LHCN-M2 (cell line): ENCODE data around the gene PXK. TPM values are rescaled to one million over a fixed set of nuclear protein-coding genes. Genes with fewer than 3 reads are reported as not detected.
A peak's percentile ranks its signal among the peaks of the same experiment; 100 is the strongest.
"Not testable (repeated sequence)": the region's sequence is repeated elsewhere in the genome, so short reads cannot be mapped to it uniquely, and the experiment has no call there.

Experiments used
- DNase-seq: peaks from one replicate; pipeline ENCODE4 v3.0.0-alpha.2; 2012; ENCODE audit warnings: low read depth
- total RNA-seq: library from RNA; depleted of rRNA; stranded (reverse); fragments of >200 nt; gene quantifications from 2 replicates; pipeline ENCODE4 v1.2.3, GENCODE V29; 2014

Gene PXK
- total RNA-seq, 1 experiment from 2014 or later = 50.3 TPM

DNA sequence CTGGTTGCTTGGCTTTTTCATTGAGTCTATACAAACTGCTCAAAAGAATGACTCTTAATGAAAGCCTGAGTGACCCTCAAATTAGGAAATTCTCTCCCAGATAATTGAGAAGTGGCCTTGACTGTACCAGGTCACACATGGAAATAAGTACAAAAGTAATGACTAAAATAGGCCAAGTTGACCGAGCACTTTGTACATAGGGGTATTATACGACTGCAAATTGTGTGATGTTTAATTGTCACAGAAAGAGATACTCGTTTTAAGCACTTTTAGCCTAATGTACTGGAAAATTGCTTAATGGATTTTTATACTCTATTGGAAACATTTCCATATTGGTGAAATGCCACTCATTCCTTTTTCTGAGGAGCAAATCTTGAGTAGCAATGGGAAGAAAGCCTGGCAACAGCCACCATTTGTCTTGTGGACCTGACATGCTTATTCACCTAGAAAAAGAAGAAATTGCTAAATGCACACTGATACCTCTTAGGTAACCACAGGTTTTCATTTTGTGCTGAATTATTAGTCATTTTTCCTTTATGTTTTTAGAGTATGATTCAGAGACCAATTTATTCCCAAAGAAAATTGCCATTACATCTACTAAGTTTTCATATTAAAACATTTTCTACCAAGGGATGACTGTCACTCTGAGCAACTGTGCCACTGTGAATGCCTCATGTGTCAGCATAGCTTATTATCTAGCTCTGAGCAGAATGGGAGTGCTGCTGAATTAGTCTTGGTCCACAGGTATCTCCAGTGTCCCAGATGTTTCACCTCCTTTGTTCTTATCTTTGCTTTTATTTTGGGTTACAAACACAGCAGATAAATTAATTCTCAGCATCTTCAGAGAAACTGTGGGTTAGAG, 8.9 kb upstream of the PXK start:
- no peak for DNase-seq

DNA sequence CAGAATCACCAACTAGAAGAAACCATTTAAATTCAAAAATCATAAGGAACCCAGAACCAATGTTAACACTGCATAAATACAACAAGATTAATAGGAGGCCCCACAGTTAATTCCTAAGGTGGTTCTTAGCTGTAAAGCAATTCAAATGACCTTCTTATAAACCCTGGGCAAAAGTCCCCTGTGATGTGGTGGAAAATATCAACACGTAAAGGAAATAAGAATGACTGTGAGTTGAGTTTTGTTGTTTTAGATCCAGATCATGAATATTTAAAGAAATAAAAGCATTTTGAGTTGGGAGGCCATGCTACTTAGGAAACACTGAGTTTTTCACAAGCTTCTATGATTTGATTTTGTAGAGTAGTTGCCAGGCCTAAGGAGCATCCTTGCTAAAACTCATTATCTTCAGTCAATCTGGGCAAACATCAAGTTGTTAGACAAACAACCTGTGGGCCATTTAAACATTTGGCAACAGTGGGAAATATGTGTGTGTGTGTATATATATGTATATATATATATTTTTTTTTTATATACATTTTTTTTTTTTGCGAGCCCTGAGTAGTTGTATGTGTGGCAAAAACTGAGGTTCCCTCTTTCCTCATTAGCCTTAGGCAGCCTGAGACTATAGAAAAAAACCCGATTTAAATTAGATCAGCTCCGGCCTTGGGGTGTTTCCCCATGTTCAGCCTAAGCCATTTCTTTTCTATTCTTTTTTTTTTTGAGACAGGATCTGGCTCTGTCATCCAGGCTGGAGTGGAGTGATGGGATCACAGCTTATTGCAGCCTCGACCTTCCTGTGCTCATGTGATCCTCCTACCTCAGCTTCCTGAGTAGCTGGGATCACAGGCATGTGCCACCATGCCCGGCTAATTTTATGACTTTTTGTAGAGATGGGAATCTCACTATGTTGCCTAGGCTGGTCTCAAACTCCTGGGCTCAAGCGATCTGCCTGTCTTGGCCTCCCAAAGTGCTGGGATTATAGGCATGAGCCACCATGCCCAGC, 8.0 kb upstream of the PXK start:
- DNase-seq = no peak

DNA sequence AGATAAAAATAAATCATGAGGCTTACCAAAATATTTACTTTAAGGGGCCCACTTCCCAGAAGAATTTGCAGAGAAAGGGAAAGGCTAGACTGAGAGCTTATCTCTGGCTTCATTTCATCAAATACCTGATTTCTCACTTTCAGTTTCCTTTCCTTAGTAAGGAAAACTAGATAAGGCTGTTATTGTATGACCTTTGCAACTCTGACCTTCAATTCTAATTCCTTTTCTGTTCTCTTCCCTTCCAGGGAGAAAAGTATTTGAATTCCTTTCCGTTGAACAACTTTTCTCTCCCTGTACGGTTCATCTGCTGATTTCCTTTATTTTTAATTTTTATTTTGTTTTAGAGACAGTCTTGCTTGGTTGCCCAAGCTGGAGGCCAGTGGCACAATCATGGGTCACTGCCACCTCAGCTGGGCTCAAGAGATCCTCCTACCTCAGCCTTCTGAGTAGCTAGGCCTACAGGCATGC, 7.1 kb upstream of the PXK start:
- no peak for DNase-seq

DNA sequence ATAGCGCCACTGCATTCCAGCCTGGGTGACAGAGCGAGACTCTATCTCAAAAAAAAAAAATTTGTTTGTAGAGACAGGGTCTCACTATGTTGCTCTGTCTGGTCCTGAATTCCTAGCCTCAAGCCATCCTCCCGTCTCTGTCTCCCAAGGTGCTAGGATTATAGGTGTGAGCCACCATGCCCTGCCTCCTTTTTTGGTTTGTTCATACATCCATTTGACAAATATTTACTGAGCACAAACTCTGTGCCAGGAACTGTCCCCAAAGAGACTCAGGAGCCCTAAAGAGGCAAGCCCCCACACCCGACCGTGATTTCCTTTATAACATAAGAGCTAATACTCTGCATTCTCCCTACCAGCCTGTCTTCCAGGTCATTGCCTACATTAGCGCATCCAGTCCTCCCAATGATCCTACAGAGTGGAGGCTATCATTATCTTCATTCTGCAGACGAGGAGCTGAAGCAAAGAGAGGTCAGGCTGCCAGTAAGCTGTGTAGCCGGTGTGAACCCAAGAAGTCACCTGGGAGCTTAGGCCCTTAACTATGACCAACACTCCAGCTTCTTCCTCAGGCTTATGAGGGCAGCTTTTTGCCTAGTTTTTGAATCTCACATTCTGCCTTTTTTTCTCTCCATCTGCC, 6.3 kb upstream of the PXK start:
- no peak for DNase-seq

DNA sequence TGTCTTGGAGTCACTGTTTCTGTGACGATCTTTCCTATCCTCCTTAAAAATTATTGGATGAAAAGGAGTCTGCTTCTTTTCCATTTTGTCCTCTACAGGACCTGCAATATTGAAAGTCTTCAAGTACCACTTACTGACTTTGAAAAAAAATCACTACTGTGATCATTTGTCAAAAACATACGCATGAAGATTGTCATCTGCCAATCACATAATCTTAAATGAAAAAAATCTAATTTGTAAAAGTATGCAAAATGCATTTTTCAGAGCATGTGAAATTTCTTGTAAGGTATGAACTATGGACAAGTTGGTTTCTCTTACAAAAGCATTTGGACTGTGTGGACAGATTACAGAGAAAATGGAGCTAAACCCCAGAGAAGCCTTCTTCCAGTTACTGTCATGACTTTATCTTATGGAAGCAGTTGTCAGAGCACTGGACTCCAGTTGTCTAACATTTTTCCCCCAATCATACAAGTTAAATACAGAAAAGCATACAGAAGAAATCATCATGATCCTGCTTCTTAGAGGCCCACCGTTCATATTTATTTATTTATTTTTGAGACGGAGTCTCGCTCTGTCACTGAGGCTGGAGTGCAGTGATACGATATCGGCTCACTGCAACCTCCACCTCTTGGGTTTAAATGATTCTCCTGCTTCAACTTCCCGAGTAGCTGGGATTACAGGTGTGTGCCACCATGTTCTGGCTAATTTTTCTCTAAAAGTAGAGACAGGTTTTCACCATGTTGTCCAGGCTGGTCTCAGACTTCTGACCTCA, 3.4 kb upstream of the PXK start:
- no peak for DNase-seq

DNA sequence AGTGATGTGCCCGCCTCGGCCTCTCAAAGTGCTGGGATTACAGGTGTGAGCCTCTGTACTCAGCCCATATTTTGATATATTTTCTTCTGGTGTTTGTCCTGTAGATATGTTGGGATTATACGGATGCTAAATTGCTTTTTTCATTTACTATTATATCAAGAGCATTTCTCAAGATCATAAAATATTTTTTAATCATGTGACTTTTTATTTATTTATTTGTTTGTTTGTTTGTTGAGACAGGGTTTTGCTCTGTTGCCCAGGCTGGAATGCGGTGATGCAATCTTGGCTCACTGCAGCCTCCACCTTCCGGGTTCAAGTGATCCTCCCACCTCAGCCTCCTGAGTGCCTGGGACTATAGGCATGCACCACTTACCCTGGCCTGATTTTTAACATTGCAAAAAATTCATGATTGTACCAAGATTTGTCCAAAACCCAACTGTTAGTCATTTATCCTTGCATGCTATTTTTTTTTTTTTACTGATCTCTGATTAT, 2.7 kb upstream of the PXK start:
- DNase-seq = no peak

DNA sequence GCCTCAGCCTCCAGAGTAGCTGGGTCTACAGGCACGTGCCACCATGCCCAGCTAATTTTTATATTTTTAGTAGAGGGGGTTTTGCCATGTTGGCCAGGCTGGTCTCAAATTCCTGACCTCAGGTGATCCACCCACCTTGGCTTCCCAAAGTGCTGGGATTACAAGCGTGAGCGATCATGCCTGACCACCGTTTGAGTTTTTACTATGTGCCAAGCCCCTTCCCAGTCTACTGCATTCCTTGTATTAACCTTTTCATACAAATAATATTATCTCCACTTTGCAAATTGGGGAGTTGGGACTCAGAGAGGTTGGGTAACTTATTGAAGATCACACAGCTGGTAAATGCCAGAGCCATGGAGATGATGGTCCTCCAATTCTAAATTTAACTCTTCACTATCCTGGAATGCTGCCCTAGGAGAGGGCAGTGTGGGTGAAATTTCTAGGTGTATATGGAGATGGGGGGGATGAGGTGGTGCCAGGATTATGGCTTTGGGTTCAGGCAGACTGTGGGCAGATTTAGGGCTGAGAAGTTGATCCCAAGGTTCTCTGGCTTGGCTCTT, 1.0 kb upstream of the PXK start:
- DNase-seq = no peak

DNA sequence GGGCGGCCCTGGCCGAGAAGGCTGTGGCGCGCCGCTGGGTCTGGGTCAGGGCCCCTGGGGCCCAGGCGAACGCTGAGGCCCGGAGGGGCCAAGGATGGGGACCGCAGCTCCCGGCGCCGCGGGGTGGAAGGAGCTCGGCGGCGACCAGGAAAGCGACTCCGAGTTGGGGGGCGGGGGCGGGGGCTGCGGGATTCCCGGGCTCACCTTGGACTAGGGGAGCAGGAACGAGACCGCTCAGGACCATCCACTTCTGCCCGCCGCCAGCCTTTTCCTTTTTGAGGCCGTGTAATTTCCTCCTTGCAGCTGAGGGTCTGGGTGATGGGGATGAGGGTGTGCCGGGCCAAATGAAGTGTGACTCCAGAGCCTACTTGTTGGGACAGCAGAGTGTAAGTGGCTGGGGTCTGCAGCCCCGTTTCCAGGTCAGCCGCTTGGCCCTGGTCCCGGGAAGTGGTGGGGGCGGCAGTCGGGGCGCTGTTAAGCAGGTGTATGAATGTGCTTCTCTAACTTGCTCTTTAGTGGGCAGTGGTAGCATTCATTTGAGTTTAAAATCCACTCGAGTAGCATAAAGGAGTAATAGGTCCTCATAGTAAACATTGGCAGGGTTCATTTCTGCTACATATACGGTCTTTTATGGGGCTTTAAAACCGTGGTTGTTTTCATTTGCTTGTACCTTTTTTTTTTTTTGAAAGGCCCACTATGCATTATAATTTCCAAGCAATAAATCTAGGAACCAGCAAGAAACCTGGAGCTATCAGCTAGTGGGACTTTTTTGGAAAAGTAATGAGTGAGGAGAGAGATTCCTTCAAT, 717 bp downstream of the PXK start:
- DNase-seq = peak; percentile 50

DNA sequence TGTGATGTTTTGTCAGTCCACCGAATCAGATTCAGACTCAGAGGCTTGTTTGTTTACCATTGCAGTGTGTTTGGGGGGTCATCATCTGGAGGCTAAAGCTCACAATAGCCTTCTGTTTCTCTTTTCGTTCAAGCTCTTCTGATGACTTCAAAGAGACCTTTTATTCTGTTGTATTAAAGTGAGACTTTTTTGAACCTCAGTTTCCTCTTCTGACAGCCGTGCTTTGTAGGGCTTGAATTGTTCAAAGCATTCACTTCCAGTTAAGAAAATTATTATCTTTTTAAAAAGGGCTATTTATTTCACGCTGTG, 1.3 kb downstream of the PXK start:
- DNase-seq = no peak

DNA sequence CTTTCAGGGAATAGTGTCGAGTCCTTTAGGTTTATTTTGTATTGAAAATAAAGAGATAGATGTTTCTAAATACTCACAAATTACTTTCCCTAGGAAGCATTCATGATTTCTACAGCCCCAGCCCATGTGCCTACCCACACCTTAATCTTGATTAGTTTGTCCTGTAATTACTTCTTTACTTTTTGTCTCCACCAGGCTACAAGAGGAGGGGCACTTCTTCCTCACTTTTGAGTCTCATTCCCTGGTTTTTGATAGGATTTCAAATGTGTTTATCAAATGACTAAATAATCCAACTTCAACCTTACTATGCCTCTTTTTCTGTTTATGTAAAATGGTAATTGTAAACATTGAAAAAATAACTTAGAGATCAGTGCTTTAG, 1.8 kb downstream of the PXK start:
- DNase-seq = no peak

DNA sequence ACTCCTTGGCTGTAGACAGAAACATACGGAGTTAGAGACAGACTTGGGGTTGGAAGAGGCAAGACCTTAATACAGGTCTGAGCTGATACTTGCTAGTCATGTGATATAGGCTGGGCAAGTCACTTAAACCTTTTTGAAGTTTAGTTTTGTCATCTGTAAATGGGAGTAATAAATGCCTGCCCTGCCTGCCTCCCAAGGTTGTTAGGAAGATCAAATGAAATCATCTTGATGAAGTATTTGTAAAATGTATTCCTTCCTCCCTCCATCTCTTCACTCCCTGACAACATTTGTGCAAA, 2.9 kb downstream of the PXK start:
- no peak for DNase-seq

DNA sequence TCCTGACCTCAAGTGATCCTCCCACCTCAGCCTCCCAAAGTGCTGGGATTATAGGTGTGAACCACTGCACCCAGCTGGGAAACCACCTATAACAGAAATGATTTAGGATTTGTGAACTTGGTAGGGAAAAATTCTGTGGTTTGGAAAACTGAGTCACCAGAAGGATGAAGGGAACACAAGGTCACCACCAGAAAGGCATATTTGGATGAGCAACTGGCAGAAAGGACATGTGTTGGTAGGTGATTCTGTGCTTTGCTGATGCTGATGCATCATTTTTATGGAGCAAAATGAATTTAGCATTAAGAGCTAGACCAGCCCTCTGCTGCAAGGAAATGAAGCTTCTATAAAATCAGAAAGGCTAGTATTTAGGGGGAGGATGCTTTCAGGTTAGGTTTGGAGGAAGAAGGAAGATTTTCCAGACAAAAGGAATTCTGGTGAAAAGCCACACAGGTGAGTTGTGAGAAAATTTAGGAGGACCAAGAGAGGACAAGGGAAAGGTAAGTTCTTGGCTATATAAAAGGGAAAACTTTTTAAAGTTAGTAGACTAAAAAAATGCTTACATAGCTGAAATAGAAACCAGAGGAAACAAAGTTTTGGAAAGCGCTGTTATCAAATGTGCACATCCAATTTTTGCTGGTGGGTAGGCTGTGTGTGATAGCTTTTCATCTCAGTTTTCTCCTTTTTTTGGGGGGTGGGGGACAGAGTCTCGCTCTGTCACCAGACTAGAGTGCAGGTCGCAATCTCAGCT, 3.6 kb downstream of the PXK start:
- peak; percentile 97 for DNase-seq

DNA sequence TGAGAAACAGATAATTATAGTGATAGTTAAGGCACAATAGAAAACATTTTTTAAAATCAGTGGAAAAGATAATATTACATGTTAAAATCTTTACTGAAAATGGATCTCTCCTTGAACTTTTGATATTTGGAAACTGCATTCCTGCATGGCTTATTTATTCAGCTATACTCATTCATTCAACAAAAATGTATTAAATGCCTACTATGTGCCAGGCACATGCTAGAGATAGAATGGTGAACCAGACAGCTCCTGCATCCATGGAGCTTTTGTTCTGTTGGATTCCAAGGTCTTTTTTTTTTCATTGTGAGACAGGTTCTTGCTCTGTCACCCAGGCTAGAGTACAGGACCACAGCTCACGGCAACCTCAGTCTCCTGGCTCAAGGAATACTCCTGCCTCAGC, 4.5 kb downstream of the PXK start:
- DNase-seq = no peak

DNA sequence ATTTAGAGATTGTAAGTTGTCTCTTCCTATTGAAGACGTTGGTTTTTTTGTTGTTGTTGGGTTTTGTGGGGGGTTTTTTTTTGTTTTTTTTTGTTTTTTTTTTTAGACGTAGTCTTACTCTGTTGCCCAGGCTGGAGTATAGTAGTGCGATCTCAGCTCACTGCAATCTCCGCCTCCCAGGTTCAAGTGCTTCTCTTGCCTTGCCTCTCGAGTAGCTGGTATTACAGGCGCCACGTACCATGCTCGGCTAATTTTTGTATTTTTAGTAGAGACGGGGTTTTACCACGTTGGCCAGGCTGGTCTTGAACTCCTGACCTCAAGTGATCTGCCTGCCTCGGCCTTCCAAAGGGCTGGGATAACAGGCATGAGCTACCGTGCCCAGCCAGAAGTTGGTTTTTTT, 6.5 kb downstream of the PXK start:
- not testable (repeated sequence) for DNase-seq

DNA sequence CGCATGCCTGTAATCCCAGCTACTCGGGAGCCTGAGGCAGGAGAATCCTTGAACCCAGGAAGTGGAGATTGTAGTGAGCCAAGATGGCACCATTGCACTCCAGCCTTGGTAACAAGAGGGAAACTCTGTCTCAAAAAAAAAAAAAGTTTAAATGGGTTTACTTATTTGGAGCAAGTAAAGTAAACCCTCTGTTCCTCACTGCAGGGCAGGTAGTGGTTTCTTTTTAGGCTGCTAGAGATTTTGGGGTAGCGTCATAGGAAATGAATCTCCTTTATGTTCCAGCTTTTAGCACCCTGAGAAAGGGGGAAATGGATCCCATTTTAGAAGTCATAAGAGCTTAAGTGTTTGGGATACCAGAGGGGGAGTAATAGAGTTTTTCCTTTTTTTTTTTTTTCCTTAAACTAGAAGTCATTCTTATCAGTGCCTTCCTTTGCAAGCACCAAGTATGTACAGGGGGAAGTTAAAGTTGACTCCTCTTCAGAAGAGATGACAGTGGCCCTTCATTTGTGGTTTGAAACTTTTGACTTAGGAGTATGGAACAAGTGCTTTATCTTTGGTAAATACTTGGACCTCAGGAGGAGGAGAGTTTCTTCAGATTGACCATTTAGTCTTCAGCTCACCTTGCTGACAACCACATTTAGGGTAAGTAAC, 8.0 kb downstream of the PXK start:
- no peak for DNase-seq

DNA sequence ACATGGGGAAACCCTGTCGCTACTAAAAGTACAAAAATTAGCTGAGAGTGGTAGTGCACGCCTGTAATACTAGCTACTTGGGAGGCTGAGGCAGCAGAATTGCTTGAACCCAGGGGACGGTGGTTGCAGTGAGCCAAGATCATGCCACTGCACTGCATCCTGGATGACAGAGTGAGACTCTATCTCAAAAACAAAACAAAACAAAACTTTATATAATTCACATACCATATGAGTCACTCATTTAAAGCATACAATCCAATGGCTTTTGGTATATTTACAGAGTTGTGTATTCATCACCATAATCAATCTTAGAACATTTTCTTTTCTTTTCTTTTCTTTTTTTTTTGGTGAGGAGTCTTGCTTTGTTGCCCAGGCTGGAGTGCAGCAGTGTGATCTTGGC, 8.7 kb downstream of the PXK start:
- DNase-seq = no peak

DNA sequence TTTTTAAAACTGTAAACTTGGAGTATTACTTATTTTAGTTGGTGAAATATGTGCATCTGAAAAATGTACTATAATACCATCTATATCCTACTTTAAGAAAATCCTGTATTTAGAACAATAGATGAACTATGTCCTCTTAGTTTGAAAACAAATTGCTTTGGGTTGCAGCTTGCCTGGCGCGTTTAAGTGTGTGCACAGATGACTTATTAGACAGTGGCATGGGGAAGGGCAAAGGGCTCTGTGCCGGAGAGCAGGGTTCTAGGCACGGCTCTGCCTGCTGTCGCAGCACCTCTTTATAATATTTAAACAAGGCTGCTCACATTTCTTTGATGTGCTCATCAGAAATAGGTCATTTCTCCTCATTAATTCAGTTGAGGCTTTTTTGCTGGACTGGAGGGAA, 10.0 kb downstream of the PXK start:
- no peak for DNase-seq

DNA sequence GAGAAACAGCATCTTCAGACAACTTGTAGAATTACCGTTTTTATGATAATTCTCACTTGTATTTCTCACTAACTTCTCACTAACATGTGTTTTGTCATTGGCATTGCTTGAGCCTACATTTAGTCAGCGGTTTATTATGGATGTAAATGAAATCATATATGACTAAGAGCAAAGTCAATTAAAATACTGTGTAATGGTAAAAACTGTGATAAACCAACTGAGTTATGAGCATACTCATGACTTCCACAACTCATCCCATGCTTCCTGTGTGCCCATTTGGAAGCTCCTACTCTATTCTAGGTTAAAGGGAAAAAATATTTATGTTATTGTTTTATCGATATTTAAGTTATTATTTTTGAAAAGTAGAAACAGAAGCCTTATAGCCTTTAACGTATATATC, 12.8 kb downstream of the PXK start:
- DNase-seq = no peak

DNA sequence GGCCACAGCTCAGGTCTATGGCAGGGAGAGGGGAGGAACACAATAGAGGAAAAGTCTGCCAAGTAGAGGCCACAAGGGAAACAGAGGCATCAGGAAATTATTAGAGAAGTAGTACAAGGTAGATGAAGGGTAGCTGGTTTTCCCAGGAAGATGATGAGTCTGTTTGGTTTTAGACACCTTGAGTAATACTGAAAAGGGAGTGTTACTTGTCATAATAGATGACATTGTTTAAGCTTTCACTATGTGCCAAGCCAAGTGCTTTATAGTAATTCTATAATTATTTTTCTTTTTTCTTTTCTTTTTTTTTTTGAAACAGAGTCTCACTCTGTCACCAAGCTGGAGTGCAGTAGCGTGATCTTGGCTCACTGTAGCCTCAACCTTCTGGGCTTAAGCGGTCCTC, 13.7 kb downstream of the PXK start:
- no peak for DNase-seq
